HCEC 1CT (cell line): ENCODE measurements around the gene PDCD1.
"Not testable (repeated sequence)": the region's sequence is repeated elsewhere in the genome, so short reads cannot be mapped to it uniquely, and the experiment has no call there.

Experiments used
- DNase-seq: peaks from one replicate; pipeline ENCODE4 v3.0.0-alpha.2; 2017

Gene PDCD1

DNA sequence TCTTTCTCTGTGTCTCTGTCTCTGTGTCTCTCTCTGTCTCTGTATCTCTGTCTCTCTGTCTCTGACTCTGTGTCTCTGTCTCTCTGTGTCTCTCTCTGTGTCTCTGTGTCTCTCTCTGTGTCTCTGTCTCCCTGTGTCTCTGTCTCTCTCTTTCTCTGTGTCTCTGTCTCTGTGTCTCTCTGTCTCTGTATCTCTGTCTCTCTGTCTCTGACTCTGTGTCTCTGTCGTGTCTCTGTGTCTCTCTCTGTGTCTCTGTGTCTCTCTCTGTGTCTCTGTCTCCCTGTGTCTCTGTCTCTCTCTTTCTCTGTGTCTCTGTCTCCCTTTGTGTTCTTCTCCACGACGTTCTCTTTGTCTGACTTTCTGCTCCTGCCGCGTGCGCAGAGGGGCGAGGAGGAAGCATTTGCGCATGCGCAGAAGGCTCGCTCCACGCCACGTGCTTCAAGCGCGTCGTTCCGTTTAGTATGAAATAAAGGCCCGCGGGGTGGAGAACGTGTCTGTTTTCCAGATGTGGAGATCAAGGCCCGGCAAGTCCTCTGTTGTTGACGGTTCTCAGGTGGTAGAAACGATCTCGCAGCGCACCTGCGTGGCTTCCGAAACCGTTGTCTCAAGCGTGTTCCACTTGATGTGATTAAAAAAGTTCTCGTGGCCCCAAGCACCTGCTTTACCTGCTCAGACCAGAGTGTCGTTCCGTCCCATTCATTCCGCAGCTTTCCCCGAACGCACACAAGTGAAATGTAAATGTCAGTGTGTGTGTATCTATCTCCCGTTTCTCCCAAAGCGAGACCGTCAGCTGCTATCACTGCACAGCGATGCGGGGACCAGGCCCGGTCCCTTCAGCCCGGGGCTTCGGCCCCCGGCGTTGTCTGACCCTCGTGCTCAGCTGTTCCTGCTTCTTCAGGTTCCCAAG lies 34.9 kb downstream of the PDCD1 start:
- not testable (repeated sequence) for DNase-seq

DNA sequence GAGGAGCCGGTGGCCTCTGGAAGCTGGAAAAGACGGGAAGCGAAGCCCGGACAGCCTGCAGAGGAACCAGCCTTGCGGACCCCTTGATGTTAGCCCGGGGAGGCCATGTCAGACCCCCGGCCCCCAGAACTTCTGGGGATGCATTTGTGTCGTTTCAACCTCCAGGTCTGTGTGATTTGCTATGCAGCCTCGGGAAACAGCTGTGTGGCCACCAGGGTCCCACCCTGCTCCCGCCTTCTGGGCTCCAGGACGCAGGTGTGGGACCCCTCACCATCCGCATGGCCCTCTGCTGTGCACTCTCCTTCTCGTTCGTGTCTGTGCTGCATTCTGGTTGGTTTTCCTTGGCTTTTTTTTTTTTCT lies 36.5 kb downstream of the PDCD1 start:
- DNase-seq = no peak

DNA sequence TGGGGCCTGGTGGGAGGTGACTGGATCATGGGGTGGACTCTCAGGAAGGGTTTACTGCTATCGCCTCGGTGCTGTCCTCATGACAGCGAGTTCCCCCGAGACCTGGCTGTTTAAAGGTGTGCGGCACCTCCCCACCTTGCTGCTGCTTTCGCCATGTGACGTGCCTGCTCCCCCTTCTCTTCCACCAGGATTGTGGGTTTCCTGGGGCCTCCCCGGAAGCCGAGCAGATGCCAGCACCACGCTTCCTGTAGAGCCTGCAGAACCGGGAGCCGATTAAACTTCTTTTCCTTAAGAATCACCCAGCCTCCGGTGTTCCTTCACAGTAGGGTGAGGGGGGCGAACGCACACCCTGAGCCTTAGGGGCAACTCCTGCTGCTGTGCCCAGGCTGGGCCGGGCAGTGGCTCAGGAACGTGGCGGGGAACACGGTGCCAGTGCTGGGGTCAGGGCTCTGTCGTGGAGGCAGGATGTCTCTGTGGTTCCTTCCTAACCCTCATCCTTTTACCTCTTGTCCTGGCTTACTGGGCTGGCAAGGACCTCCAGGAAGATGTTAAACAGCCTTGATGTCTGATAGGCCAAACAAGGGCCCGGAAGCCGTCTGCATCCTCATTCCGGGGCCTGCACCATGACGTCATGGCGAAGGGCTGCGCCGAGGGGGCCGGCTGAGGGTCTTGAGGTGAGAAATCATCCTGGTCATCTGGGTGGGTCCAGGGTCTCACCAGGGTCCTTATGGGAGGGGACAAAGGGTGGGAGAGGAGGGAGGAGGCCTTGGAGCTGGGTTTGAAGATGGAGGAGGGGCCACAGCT lies 37.0 kb downstream of the PDCD1 start:
- no peak for DNase-seq

DNA sequence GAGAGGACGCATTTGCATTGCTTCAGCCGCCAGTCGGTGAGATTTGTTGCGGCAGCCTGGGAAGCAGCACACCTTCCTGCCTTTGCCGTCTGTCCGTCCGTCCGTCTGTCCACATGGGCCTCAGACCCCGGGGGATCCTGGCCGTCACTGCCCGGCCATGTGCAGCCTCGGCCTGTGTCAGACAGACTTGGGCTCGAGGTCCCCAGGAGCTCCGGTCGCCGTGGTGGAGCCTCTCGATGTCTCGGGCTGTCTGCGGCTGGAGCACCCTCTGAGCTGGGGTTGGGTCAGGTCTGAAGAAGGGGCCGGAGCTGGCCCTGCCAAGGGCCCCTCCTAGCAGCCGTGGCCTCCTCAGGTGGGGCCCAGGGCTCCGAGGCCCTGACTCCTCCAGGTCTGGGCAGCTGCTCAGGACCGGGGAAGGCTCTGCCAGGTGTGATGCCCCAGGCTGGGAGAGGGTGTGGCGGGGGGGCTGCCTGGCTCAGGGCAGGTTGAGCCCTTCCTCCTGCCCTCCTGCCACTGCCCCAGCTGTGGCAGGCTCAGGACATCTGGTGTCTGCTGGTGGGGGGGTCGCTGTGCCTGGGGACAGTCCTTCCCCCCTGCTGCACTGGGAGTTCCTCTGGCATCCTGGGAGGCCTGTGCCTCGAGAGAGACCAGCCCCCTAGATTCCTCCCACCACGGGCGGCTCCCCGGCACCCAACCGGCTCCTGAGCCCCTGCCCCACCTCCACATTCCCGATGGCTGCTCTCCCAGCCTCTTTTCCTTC lies 37.9 kb downstream of the PDCD1 start:
- no peak for DNase-seq

DNA sequence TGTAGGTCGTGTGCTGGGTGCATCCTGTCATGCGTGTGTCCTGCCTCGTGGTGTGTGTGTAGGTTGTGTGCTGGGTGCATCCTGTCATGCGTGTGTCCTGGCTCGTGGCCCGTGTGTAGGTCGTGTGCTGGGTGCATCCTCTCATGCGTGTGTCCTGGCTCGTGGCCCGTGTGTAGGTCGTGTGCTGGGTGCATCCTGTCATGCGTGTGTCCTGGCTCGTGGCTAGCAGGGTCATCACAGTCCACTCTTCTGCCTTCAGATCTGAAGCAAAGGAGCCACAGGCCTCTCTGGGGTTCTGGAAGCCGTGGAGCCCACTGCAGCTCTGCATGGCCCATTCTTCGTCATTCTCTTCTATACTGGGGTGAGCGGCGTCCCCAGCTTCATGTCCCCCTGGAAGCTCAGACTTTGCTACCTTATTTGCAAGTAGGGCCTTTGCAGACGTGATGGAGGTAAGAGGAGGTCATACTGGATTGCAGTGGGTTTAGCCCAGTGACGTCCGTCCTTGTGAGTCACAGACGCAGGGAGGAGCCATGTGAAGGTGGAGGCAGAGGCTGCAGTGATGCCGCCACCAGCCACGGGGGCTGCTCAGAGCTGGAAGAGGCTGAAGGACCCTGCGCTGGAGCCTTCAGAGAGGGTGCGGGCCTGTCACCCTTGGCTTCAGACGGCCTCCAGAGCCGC lies 38.6 kb downstream of the PDCD1 start:
- DNase-seq = not testable (repeated sequence)

DNA sequence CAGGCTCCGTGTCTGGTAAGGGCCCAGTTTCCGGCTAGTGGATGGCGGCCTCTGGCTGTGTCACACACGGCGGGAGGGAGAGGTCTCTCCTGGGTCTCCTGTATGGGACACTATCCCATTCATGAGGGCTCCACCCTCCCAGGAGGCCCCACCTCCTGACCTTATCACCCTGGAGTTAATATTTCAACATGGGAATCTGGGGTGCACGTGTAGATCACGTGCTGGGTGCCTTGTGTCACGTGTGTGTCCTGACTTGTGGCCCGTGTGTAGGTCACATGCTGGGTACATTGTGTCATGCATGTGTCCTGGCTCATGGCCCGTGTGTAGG lies 39.8 kb downstream of the PDCD1 start:
- DNase-seq = no peak

DNA sequence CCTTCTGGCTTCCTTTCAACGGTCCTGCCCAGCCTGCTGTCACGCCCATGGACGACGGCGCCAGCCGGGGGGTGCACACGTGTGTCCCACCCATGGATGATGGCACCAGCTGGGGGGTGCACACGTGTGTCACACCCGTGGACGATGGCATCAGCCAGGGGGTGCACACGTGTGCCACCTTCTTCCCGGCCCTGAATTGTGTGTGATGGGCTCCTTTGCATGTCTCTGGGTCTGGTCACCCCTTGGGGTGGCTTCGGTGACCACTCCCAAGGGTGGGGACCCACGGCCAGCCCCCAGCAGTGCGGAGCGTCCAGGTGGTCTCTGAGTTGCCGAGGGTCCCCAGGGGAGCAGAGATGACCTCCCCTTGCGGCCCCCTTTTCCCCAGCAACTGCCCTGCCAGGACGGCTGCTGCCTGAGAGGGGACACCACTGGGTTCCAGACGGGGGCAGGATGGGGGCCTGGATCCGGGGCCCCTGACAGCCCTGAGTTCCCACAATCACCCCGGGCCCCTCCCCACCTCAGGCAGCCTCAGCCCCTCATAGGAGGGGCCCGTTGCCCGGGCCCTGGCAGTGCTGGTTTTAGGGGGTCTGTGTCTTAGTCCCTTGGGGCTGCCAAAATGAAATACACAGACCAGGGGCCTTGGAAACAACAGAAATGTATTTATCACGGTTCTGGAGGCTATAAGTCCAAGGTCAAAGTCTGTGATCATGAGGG lies 40.3 kb downstream of the PDCD1 start:
- DNase-seq = no peak

DNA sequence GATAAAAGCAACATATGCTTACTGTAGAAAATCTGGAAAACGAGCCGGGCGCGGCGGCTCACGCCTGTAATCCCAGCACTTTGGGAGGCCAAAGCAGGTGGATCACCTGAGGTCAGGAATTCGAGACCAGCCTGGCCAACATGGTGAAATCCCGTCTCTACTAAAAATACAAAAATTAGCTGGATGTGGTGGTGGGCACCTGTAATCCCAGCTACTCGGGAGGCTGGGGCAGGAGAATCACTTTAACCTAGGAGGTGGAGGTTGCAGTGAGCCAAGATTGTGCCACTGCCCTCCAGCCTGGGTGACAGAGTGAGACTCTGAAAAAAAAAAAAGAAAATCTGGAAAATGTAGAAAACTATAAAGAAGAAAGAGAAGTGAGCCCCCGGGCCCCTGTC lies 40.9 kb downstream of the PDCD1 start:
- not testable (repeated sequence) for DNase-seq

DNA sequence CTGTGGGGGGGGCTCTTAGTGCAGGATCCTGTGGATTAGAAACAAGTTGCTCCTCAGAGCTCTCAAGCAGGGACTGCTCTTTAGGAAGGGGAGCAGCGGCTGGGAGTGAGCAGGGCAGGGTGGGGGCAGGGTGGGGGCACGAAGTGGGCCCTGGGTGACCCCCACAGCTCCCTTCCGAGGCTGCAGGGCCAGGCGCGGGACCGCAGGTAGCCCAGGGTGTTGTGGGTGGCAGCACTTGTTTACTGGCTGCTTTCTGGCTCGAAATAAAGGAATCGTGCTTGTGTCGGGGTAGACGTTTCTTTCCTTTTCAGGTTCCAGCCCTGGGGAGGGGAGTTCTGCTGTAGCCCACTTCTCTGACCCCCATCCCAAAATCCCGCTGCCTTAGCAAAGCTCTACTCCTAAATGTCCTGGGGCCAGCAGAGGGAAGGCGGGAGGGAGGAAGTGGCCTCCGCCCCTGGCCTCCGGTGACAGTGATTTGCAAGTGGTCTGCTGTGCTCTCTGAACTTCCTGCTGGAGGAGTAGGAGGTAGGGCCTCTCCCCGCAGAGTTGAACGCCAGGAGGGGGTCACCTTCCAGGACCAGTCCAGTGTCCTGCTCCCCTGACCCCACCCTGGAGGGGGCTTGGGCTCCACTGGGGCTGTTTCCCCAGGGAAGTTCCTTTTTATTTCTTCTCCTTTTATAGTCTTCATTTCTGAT lies 41.4 kb downstream of the PDCD1 start:
- no peak for DNase-seq

DNA sequence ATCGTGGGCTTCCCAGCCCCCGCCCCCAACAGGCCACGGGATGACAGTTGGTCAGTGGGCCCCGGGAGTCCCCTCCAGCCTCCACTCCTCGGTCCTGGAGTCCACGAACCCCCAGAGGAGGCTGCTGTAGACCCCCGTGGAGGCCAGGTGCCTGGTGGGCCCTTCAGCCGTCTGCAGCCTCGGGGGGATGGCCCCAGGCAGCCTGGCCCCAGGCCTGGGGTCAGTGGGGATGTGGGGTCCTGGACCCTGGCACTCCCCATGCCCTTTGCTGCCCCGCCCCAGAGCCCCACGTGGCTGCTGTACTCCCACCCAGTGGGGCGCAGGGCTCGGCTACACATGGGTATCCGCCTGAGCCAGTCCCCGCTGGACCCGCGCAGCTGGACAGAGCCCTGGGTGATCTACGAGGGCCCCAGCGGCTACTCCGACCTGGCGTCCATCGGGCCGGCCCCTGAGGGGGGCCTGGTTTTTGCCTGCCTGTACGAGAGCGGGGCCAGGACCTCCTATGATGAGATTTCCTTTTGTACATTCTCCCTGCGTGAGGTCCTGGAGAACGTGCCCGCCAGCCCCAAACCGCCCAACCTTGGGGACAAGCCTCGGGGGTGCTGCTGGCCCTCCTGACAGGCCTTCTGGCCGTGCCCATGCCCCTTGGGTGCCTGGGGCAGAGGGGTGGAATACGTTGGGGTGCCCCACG lies 42.1 kb downstream of the PDCD1 start:
- DNase-seq = no peak

DNA sequence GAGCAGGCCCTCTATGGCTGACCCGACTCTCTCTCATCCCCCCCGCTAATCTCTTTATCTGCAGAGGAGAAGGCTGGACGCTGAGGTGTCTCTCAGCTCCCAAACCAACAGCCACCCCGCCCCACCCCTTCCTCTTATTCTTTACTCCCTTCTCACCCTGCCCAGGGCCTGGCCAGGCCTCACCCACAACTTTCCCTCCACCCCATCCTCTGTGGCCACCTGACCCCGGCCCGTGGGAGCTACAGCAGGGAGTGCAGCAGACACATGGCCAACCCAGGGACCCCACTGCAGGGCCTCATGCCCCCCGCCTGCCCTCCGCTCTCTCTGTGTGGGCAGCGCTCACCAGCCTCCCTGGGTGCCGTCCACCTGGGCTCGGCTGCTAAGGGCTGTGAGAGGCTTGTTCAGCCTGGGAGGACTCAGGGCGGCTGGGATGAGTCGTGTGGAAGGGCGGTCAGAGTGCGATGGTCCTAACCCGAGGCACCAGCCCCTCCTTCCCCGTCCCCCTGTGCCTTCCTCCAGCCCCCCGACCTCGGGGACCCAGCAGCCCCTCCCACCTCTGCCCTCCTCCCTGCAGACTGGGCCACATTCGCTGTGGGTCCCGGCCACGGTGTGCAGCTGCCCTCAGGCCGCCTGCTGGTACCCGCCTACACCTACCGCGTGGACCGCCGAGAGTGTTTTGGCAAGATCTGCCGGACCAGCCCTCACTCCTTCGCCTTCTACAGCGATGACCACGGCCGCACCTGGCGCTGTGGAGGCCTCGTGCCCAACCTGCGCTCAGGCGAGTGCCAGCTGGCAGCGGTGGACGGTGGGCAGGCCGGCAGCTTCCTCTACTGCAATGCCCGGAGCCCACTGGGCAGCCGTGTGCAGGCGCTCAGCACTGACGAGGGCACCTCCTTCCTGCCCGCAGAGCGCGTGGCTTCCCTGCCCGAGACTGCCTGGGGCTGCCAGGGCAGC lies 42.9 kb downstream of the PDCD1 start:
- DNase-seq = no peak

DNA sequence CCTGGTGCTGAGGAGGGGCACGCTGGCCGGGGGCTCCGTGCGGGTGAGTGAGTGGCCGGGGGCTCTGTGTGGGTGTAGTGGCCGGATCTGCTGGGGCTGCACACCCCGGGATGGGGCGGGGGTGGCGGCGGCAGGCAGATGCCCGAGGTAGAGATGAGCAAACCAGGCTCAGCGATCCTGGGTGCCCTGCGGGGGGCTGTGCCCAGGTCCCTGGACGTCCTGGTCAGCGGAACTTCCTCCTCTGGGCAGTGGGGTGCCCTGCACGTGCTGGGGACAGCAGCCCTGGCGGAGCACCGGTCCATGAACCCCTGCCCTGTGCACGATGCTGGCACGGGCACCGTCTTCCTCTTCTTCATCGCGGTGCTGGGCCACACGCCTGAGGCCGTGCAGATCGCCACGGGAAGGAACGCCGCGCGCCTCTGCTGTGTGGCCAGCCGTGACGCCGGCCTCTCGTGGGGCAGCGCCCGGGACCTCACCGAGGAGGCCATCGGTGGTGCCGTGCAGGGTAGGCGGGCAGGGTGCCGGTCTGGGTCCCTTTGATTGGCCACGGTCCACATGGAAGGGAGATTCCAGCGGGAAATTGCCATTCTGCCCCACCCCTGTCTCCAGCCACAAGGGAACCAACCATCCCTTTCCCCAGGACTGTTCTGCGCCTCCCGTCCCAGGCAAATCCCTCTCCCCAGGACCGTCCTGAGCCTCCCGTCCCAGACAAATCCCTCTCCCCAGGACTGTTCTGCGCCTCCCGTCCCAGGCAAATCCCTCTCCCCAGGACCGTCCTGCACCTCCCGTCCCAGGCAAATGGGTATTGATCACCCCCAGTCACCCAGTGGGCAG lies 43.8 kb downstream of the PDCD1 start:
- no peak for DNase-seq

DNA sequence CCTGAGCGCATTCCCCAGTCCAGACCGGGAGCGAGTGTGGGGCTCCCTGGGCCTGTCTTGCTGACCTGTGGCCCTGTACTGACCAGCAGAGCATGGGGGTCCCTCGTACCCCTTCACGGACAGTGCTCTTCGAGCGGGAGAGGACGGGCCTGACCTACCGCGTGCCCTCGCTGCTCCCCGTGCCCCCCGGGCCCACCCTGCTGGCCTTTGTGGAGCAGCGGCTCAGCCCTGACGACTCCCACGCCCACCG lies 44.4 kb downstream of the PDCD1 start:
- DNase-seq = no peak

DNA sequence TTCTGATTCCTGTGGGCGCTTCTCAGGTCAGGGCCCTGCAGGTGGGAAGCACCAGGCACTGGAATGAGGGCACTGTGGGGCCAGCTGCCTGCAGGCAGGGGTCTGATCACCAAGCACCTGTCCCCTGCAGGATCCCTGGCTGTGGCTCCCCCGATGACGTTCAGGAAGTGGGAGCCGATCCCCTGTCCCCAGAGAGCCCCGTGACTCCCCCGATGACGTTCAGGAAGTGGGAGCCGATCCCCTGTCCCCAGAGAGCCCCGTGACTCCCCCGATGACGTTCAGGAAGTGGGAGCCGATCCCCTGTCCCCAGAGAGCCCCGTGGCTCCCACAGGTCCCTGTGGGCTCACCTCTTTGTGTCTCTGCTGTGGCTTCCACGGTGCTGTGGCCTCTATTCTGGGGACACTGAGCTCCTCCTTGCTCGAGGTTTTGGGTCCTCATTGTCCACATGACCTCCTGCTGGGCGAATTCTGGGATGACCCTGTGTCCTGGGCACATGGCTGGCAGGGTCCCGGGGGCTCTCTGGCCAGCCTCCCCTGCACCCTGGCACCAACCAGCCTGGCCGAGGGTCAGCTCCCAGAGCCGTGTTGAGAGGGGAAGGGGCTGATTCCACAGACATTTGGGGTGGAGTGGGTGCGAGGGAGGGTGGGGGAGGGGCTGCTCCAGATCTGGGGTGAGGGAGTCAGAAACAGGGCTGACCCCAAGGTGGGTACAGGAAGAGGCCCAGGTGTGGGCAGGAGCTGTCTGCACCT lies 44.9 kb downstream of the PDCD1 start:
- DNase-seq = no peak

DNA sequence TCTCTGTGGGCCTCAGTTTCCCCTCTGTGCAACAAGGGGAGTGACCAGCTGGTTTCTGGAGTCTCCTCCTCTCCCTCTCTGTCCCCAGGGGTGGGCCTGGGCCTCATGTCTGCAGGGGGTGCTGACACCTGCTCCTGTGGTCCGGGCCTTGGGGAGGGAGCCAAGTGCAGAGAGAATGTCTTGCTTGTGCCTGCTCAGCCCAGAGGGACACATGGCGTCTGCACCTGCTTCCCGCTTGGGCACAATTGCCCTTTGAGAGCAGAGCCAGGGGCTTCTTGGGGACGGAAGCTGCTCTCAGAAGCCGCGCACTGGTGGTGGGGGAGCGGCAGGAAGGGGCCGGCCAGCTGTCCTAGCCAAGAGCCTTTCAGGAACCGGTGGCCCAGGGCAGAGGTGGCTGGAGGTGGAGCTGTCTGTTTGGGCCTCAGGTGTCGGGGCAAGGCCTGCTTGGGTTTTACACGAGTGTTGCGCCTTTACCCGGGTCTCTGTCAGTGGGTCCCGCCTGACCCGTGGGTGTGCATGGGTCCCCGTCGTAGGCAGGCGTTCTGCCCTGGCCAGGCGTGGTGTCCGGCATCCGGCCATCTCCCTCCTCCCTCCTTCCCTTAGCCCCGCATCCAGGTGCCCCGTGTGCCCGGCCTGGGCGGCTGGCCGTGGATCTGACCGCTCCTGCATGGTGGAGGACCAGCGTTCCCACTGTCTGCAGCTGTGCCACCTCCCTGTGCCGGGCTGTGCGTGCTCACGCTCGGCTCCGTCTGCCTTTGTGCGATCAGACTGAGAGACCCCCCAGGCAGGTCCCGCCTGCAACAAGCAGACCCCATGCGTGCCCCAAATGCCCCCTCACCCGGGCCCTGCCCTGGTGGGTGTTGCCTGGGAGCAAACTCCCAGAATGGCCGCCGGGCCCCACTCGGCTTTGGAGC lies 45.7 kb downstream of the PDCD1 start:
- DNase-seq = no peak

DNA sequence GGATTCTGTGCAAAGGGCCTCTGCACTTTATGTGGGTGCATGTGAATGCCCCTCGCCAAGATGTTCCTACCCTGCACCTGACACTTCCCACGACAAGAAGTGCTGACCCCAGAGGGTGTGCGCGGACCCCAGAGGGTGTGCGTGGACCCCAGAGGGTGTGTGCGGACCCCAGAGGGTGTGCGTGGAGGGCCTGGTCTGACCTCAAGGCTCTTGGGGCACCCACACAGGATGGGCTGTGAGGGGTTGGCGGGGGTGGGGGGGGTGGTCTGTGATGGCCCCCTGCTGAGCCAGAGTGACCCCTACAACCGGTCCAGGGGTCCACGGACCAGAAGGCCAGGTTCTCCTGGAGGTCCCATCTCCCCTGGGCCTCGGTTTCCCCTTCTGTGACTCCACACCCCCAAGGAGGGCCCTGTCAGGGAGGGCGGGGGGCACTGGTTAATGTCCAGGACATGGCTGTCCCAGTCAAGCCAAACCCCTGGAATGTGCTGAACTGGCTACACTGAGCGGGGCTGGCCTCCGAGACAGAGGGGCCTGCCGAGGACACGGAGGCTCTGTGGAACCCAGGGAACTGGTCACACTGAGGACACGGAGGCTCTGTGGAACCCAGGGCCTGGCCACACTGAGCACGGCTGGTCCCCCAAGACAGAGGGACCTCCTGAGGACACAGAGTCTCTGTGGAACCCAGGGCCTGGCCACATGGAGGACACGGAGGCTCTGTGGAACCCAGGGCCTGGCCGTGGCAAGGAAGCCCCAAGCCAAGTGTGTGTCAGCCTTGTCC lies 46.6 kb downstream of the PDCD1 start:
- no peak for DNase-seq
